ENCODE measurements around the gene IER3IP1. TPM values are rescaled to one million over a fixed set of nuclear protein-coding genes. Genes with fewer than 3 reads are reported as not detected.

IER3IP1 gene
- total and polyA plus RNA-seq, 2 donors (not counting 1 experiment from before 2014, with no cell fraction given), result 2.4 to 8.7 TPM

GRCh38 chr18:47191961-47192360 is 15.8 kb upstream of the IER3IP1 start:
- ATAC-seq (ENCODE audit: low read depth) (no peak), DNase-seq (no peak)
- CTCF ChIA-PET, result interaction anchor here (1.5 kb wide), 1 partner anchor 13 kb away, joined by 8 read pairs; no protein-coding TSS in a partner anchor
- Mint-ChIP-seq H3K4me3 (no peak overlapping the region), H3K27me3 (peaks cover 10% of the 10 kb centered on the region), H3K9me3 (ENCODE audit: insufficient read depth) (no peaks in the 10 kb centered on the region), H3K4me1 (peaks cover 17% of the 10 kb centered on the region), H3K27ac (no peak overlapping the region)
- no peaks in the 10 kb centered on the region for H3K79me2 ChIP-seq (ENCODE audit: control insufficient read depth, insufficient read depth, low read length)
- H3K4me2 ChIP-seq (replicated peaks; ENCODE audit: low read depth, low read length, poor library complexity, severe bottlenecking), result no peak overlapping the region
- peaks cover 0 to 3% (median 0%) of the 10 kb centered on the region in 3 donors for H3K9me3 ChIP-seq (ENCODE audit: control extremely low read depth in 1 of 3, control insufficient read depth in 2 of 3, insufficient read depth in 1 of 3, low read length in 2 of 3)
- POLR2A ChIA-PET, result no interaction called here
- no peaks in the 10 kb centered on the region for H3K36me3 ChIP-seq (replicated peaks in 1 of 2; ENCODE audit: control extremely low read depth in 1 of 2, control insufficient read depth in 1 of 2, extremely low read depth in 1 of 2, insufficient read depth in 2 of 2, low read length in 1 of 2)
- no peaks in the 10 kb centered on the region for H4K20me1 ChIP-seq (ENCODE audit: control insufficient read depth, insufficient read depth, low read length, poor library complexity, severe bottlenecking)
- intact Hi-C loops (cut with micrococcal nuclease), result no loop called here
- H3K27me3 ChIP-seq (replicated peaks in 1 of 4; ENCODE audit: control extremely low read depth in 1 of 4, control insufficient read depth in 3 of 4, insufficient read depth in 4 of 4, low read length in 3 of 4), result peaks cover 0 to 4% (median 0%) of the 10 kb centered on the region in 4 experiments
- no peak for TF ChIP-seq CTCF (IDR thresholded peaks at IDR 0.05)
- no peak for TF ChIP-seq EZH2 (IDR thresholded peaks at IDR 0.05; ENCODE audit: borderline replicate concordance, insufficient read depth, low read depth, low read length, poor library complexity, severe bottlenecking)
- H3K9ac ChIP-seq (ENCODE audit: low read length), result no peak overlapping the region
- H2AFZ ChIP-seq (ENCODE audit: insufficient read depth, low read depth, low read length, poor library complexity, severe bottlenecking), result no peak overlapping the region
- no peak overlapping the region for H3K27ac ChIP-seq (ENCODE audit: low read length in 2 of 2)
- whole genome bisulfite sequencing (ENCODE audit: insufficient coverage), result 93% methylated on average over 1 of the region's 2 CpGs
- H3K4me1 ChIP-seq (ENCODE audit: control insufficient read depth in 2 of 2, insufficient read depth in 2 of 2, low read length in 2 of 2), result peaks cover 13 to 17% of the 10 kb centered on the region in 2 donors
- no peak overlapping the region for H3K4me3 ChIP-seq (ENCODE audit: control extremely low read depth in 1 of 5, extremely low read depth in 1 of 5, insufficient read depth in 1 of 5, low read depth in 2 of 5, low read length in 4 of 5)

- ChIA-PET CTCF (interaction anchor here (0.9 to 4.8 kb wide), 2 partner anchors 16 to 19 kb away, joined by 3 to 16 read pairs; no protein-coding TSS in a partner anchor), POLR2A (no interaction called here)
- no peaks in the 10 kb centered on the region for H3K36me3 ChIP-seq (replicated peaks in 1 of 2; ENCODE audit: control extremely low read depth in 1 of 2, control insufficient read depth in 1 of 2, extremely low read depth in 1 of 2, insufficient read depth in 2 of 2, low read length in 1 of 2)
- no peak overlapping the region for H3K4me3 ChIP-seq (ENCODE audit: control extremely low read depth in 1 of 5, extremely low read depth in 1 of 5, insufficient read depth in 1 of 5, low read depth in 2 of 5, low read length in 4 of 5)
- H3K9me3 ChIP-seq (ENCODE audit: control extremely low read depth in 1 of 3, control insufficient read depth in 2 of 3, insufficient read depth in 1 of 3, low read length in 2 of 3), result peaks cover 0 to 17% (median 12%) of the 10 kb centered on the region in 3 donors
- no peaks in the 10 kb centered on the region for H3K79me2 ChIP-seq (ENCODE audit: control insufficient read depth, insufficient read depth, low read length)
- no peak for TF ChIP-seq EZH2 (IDR thresholded peaks at IDR 0.05; ENCODE audit: borderline replicate concordance, insufficient read depth, low read depth, low read length, poor library complexity, severe bottlenecking)
- TF ChIP-seq CTCF (IDR thresholded peaks at IDR 0.05), result no peak
- H2AFZ ChIP-seq (ENCODE audit: insufficient read depth, low read depth, low read length, poor library complexity, severe bottlenecking), result no peak overlapping the region
- ATAC-seq (ENCODE audit: low read depth) (no peak), DNase-seq (no peak)
- no peak overlapping the region for H3K9ac ChIP-seq (ENCODE audit: low read length)
- H3K27ac ChIP-seq (ENCODE audit: low read length in 2 of 2), result no peak overlapping the region
- Mint-ChIP-seq H3K4me1 (no peaks in the 10 kb centered on the region), H3K9me3 (ENCODE audit: insufficient read depth) (peaks cover 14% of the 10 kb centered on the region), H3K27ac (no peak overlapping the region), H3K4me3 (no peak overlapping the region), H3K27me3 (peaks cover 21% of the 10 kb centered on the region)
- H4K20me1 ChIP-seq (ENCODE audit: control insufficient read depth, insufficient read depth, low read length, poor library complexity, severe bottlenecking), result no peaks in the 10 kb centered on the region
- H3K27me3 ChIP-seq (replicated peaks in 1 of 4; ENCODE audit: control extremely low read depth in 1 of 4, control insufficient read depth in 3 of 4, insufficient read depth in 4 of 4, low read length in 3 of 4), result peaks cover 0 to 8% (median 0%) of the 10 kb centered on the region in 4 experiments
- WGBS (ENCODE audit: insufficient coverage), result 100% methylated on average over 2 of the region's 7 CpGs
- intact Hi-C loops (cut with micrococcal nuclease), result no loop called here
- no peak overlapping the region for H3K4me2 ChIP-seq (replicated peaks; ENCODE audit: low read depth, low read length, poor library complexity, severe bottlenecking)
- H3K4me1 ChIP-seq (ENCODE audit: control insufficient read depth in 2 of 2, insufficient read depth in 2 of 2, low read length in 2 of 2), result no peaks in the 10 kb centered on the region
Measured at GRCh38 chr18:47187721-47188120, 11.6 kb upstream of the IER3IP1 start.
